HEK293 (cell line): ENCODE measurements around the gene DPT.

Source experiments
- CTCF ChIA-PET: fragments of 350-600 bp; formaldehyde crosslinking; extraction: SDS; loops from one replicate; lab custom pipeline; 2021; ENCODE audit warnings: antibody characterized with exemption; lab: Yijun Ruan, JAX
- POLR2A ChIA-PET: fragments of 300-600 bp; formaldehyde crosslinking; extraction: SDS; loops from one replicate; lab custom pipeline; 2020; ENCODE audit warnings: antibody characterized with exemption, inconsistent platforms; lab: Yijun Ruan, JAX
- H3K27ac ChIP-seq: fragments of 200-500 bp; sonication (Bioruptor generic); 2 replicates; pipeline ENCODE4 v1.5.1; 2014; ENCODE audit warnings: low read depth, low read length, control low read depth, inconsistent platforms; ENCODE audit errors: extremely low read depth
- H3K36me3 ChIP-seq, 2 experiments: fragments of 200-500 bp in 1 of 2; sonication (Bioruptor generic) in 1 of 2; 1 replicate in 1 of 2; 2 replicates in 1 of 2; pipeline ENCODE4 v1.5.1; 2014 to 2017; ENCODE audit warnings: inconsistent platforms in 2 of 2, low read length in 2 of 2; ENCODE audit not compliant: control insufficient read depth in 2 of 2, insufficient read depth in 1 of 2
- H3K4me1 ChIP-seq: fragments of 200-500 bp; sonication (Bioruptor generic); 2 replicates; pipeline ENCODE4 v1.5.1; 2014; ENCODE audit warnings: mild to moderate bottlenecking, low read length, inconsistent platforms; ENCODE audit not compliant: control insufficient read depth, insufficient read depth
- H3K4me3 ChIP-seq: 2 replicates; pipeline ENCODE4 v1.5.1; 2011; ENCODE audit warnings: low read depth, mild to moderate bottlenecking, control low read depth, low read length, moderate library complexity
- H3K9me3 ChIP-seq: fragments of 200-500 bp; sonication (Bioruptor generic); 2 replicates; pipeline ENCODE4 v1.5.1; 2014; ENCODE audit warnings: low read depth, low read length, inconsistent platforms; ENCODE audit not compliant: control insufficient read depth, insufficient read depth
- ATF2 ChIP-seq: fragments of 450-650 bp; formaldehyde crosslinking; IDR thresholded peaks from 2 replicates; pipeline ENCODE4 v1.5.1; 2016; ENCODE audit warnings: missing biosample characterization, missing genetic modification characterization, low read depth
- INSM2 ChIP-seq: fragments of 450-650 bp; formaldehyde crosslinking; IDR thresholded peaks from 2 replicates; pipeline ENCODE4 v1.5.1; 2016; ENCODE audit warnings: missing biosample characterization, missing genetic modification characterization
- PRDM10 ChIP-seq: fragments of 450-650 bp; formaldehyde crosslinking; IDR thresholded peaks from 2 replicates; pipeline ENCODE4 v1.5.1; 2016; ENCODE audit warnings: missing biosample characterization, missing genetic modification characterization
- ZFP69B ChIP-seq: fragments of 450-650 bp; formaldehyde crosslinking; IDR thresholded peaks from 2 replicates; pipeline ENCODE4 v1.5.1; 2016; ENCODE audit warnings: missing biosample characterization, missing genetic modification characterization
- ZNF132 ChIP-seq: fragments of 450-650 bp; formaldehyde crosslinking; IDR thresholded peaks from 2 replicates; pipeline ENCODE4 v1.5.1; 2017; ENCODE audit warnings: missing biosample characterization, missing genetic modification characterization, borderline replicate concordance
- ZNF24 ChIP-seq: fragments of 450-650 bp; formaldehyde crosslinking; IDR thresholded peaks from 2 replicates; pipeline ENCODE4 v1.5.1; 2016; ENCODE audit warnings: missing biosample characterization, missing genetic modification characterization
- ZNF302 ChIP-seq: fragments of 450-650 bp; formaldehyde crosslinking; IDR thresholded peaks from 2 replicates; pipeline ENCODE4 v1.5.1; 2016; ENCODE audit warnings: missing biosample characterization, missing genetic modification characterization, low read depth
- ZNF37A ChIP-seq: fragments of 450-650 bp; IDR thresholded peaks from 2 replicates; pipeline ENCODE4 v1.5.1; 2018; ENCODE audit warnings: missing biosample characterization, missing genetic modification characterization
- ZNF518A ChIP-seq: fragments of 450-650 bp; formaldehyde crosslinking; conservative IDR thresholded peaks from 2 replicates; pipeline ENCODE4 v1.5.1; 2016; ENCODE audit warnings: low read depth, missing biosample characterization, missing genetic modification characterization
- ZNF704 ChIP-seq: fragments of 450-650 bp; formaldehyde crosslinking; IDR thresholded peaks from 2 replicates; pipeline ENCODE4 v1.5.1; 2016; ENCODE audit warnings: missing biosample characterization, missing genetic modification characterization
- ZSCAN18 ChIP-seq: fragments of 450-650 bp; formaldehyde crosslinking; IDR thresholded peaks from 2 replicates; pipeline ENCODE4 v1.5.1; 2016; ENCODE audit warnings: missing biosample characterization, missing genetic modification characterization

The DPT gene

GRCh38 chr1:168725831-168726230 is 3.2 kb downstream of the DPT start:
- Histone ChIP-seq H3K9me3 (no peaks in the 10 kb centered on the region), H3K36me3 (no peaks in the 10 kb centered on the region), H3K4me1 (no peaks in the 10 kb centered on the region), H3K27ac (no peak overlapping the region), H3K4me3 (no peak overlapping the region)
- ChIA-PET CTCF (interaction anchor here (0.6 kb wide), 1 partner anchor 76 kb away, joined by 6 read pairs; no protein-coding TSS in a partner anchor), POLR2A (no interaction called here)
- no peak for TF ChIP-seq ZNF24 (tag by site-specific recombination)
- no peak for TF ChIP-seq ZNF704
- no peak for TF ChIP-seq ZNF37A (tag by site-specific recombination)
- no peak for TF ChIP-seq INSM2 (tag by site-specific recombination)
- no peak for TF ChIP-seq ZNF518A (tag by site-specific recombination)
- no peak for TF ChIP-seq ZNF302 (tag by site-specific recombination)
- no peak for TF ChIP-seq ZFP69B (tag by site-specific recombination)
- no peak for TF ChIP-seq ATF2 (tag by site-specific recombination)
- no peak for TF ChIP-seq ZNF132 (tag by site-specific recombination)
- TF ChIP-seq ZSCAN18 (tag by site-specific recombination): no peak
- TF ChIP-seq PRDM10 (tag by site-specific recombination): no peak
